ENCODE results near the gene TEDC1.

DNA sequence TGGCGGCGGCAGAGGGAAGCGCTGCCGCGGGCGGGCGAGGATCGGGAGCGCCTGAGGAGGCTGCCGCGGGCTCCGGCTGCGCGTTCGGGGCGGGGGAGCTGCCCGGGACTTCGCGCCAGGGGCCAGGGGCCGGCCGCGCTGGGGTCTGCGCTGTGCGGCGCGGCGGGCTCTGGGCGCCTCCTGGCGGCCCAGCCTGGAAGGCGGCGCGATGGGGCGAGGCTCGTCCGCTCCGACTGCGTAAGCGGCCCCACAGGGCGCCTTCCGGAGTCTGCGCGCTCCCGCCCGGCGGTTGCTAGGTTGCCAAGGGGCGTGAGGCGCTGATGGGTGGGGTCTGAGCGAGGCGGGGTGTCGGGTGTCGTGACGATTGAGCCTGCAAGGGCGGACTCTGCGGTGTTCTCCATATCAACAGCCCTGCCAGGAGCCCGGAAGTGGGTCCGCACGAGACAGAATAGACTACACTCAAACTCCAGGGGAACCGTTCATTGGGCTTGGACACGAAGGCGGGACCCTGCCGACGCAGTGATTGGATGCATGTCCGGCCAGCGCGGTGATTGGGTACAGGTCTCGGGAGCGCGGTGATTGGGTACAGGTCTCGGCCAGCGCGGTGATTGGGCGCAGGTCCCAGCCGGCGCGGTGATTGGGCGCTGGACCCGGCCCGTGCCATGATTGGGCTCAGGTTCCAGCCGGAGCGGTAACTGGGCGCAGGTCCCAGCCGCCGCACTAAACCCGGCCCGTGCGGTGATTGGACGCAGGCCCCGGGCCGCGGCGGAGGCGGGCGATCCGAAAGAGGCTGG is at the start of gene TEDC1:
- TF ChIP-seq, protein P1, sequence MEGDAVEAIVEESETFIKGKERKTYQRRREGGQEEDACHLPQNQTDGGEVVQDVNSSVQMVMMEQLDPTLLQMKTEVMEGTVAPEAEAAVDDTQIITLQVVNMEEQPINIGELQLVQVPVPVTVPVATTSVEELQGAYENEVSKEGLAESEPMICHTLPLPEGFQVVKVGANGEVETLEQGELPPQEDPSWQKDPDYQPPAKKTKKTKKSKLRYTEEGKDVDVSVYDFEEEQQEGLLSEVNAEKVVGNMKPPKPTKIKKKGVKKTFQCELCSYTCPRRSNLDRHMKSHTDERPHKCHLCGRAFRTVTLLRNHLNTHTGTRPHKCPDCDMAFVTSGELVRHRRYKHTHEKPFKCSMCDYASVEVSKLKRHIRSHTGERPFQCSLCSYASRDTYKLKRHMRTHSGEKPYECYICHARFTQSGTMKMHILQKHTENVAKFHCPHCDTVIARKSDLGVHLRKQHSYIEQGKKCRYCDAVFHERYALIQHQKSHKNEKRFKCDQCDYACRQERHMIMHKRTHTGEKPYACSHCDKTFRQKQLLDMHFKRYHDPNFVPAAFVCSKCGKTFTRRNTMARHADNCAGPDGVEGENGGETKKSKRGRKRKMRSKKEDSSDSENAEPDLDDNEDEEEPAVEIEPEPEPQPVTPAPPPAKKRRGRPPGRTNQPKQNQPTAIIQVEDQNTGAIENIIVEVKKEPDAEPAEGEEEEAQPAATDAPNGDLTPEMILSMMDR (IDR thresholded peaks at IDR 0.05), result peak; percentile 75 to 100 (median 97)
- TF ChIP-seq EP300 (IDR thresholded peaks at IDR 0.05), result peak; percentile 79 to 87
- TF ChIP-seq POLR2A (IDR thresholded peaks at IDR 0.05), result peak; percentile 63 to 71
